WERI-Rb-1 (cell line): ENCODE data around the gene GNB1.

Experiments
- DNase-seq: peaks from one replicate; pipeline ENCODE4 v3.0.0-alpha.2; 2020
- H3K27ac ChIP-seq: fragments of 250-450 bp; sonication (Bioruptor Pico); 2 replicates; pipeline ENCODE4 v1.5.1; 2020; ENCODE audit warnings: mild to moderate bottlenecking, moderate library complexity
- H3K27me3 ChIP-seq: fragments of 250-450 bp; sonication (Bioruptor Pico); 2 replicates; pipeline ENCODE4 v1.5.1; 2021; ENCODE audit warnings: mild to moderate bottlenecking, low read depth, moderate library complexity; ENCODE audit not compliant: insufficient read depth, severe bottlenecking
- H3K36me3 ChIP-seq: fragments of 250-450 bp; sonication (Bioruptor Pico); 2 replicates; pipeline ENCODE4 v1.5.1; 2020; ENCODE audit warnings: mild to moderate bottlenecking, moderate library complexity
- H3K4me3 ChIP-seq: 2 replicates; pipeline ENCODE4 v1.5.1; 2011; ENCODE audit warnings: low read depth, mild to moderate bottlenecking, control low read depth, low read length
- H3K9me3 ChIP-seq: fragments of 250-450 bp; sonication (Bioruptor Pico); 2 replicates; pipeline ENCODE4 v1.5.1; 2021; ENCODE audit warnings: mild to moderate bottlenecking, moderate library complexity; ENCODE audit not compliant: severe bottlenecking
- CTCF ChIP-seq: IDR thresholded peaks from 2 replicates; pipeline ENCODE4 v1.5.1; 2011; ENCODE audit warnings: low read depth, mild to moderate bottlenecking, control low read depth, inconsistent platforms, low read length

GNB1 gene

GRCh38 chr1:1842360-1843146 is 48.3 kb downstream of the GNB1 start:
- no peak overlapping the region for H3K4me3 ChIP-seq

GRCh38 chr1:1841575-1841995 is 49.3 kb downstream of the GNB1 start:
- no peak for TF ChIP-seq CTCF
- Histone ChIP-seq H3K9me3 (no peaks in the 10 kb centered on the region), H3K27me3 (no peaks in the 10 kb centered on the region), H3K36me3 (peaks cover 22% of the 10 kb centered on the region), H3K4me3 (no peak overlapping the region), H3K27ac (no peak overlapping the region)
- no peak for DNase-seq

More at GRCh38 chr1:1842360-1843146, 48.3 kb downstream of the GNB1 start:
- no peaks in the 10 kb centered on the region for H3K9me3 ChIP-seq
- H3K27me3 ChIP-seq: no peaks in the 10 kb centered on the region
- TF ChIP-seq CTCF: no peak
- H3K27ac ChIP-seq: no peak overlapping the region
- DNase-seq: no peak
- peaks cover 15% of the 10 kb centered on the region for H3K36me3 ChIP-seq

- TF ChIP-seq CTCF: no peak
- H3K36me3 ChIP-seq: peaks cover 27% of the 10 kb centered on the region
- no peak overlapping the region for H3K27ac ChIP-seq
- H3K27me3 ChIP-seq: no peaks in the 10 kb centered on the region
- no peak overlapping the region for H3K4me3 ChIP-seq
- DNase-seq: no peak
- H3K9me3 ChIP-seq: no peaks in the 10 kb centered on the region
These were observed 51.4 kb downstream of the GNB1 start for GRCh38 chr1:1839311-1839965.

- DNase-seq: no peak
- peaks cover 40% of the 10 kb centered on the region for H3K36me3 ChIP-seq
- no peak overlapping the region for H3K27ac ChIP-seq
- H3K4me3 ChIP-seq: no peak overlapping the region
- no peaks in the 10 kb centered on the region for H3K27me3 ChIP-seq
- H3K9me3 ChIP-seq: no peaks in the 10 kb centered on the region
- TF ChIP-seq CTCF: no peak
These were observed 54.8 kb downstream of the GNB1 start for GRCh38 chr1:1836119-1836518.

GRCh38 chr1:1835546-1835945 is 55.3 kb downstream of the GNB1 start:
- no peak for TF ChIP-seq CTCF
- H3K27ac ChIP-seq: no peak overlapping the region
- no peaks in the 10 kb centered on the region for H3K27me3 ChIP-seq
- no peaks in the 10 kb centered on the region for H3K9me3 ChIP-seq
- H3K36me3 ChIP-seq: peaks cover 43% of the 10 kb centered on the region
- DNase-seq: no peak
- H3K4me3 ChIP-seq: no peak overlapping the region

- H3K27ac ChIP-seq: no peak overlapping the region
These were observed 57.0 kb downstream of the GNB1 start for GRCh38 chr1:1833916-1834325.

More at GRCh38 chr1:1833916-1834325, 57.0 kb downstream of the GNB1 start:
- Histone ChIP-seq H3K4me3 (no peak overlapping the region), H3K27me3 (no peaks in the 10 kb centered on the region), H3K9me3 (no peaks in the 10 kb centered on the region), H3K36me3 (peaks cover 49% of the 10 kb centered on the region)
- no peak for TF ChIP-seq CTCF
- DNase-seq: no peak
